Testis (tissue), 2 donors: Measurements from ENCODE around the gene LTB4R2.

Experiments used
- CTCF ChIP-seq, 3 experiments: fragments of 450-650 bp in 2 of 3; fragments of 200-600 bp in 1 of 3; sonication (generic) in 1 of 3; IDR thresholded peaks; one replicate each; pipeline ENCODE4 v1.5.1; 2016 to 2019; ENCODE audit warnings: antibody characterized with exemption in 3 of 3, mild to moderate bottlenecking in 2 of 3, moderate library complexity in 1 of 3
- POLR2A ChIP-seq: fragments of 450-650 bp; IDR thresholded peaks from one replicate; pipeline ENCODE4 v1.6.1; 2017; ENCODE audit warnings: antibody characterized with exemption, mild to moderate bottlenecking, moderate library complexity

GRCh38 chr14:24315243-24315806 lies 5.4 kb downstream of the LTB4R2 start:
- no peak for TF ChIP-seq CTCF (IDR thresholded peaks at IDR 0.05)
- no peak for TF ChIP-seq POLR2A
